Memory B cell (primary cell): ENCODE data around the gene ULBP1.
"Not testable (repeated sequence)": the region's sequence is repeated elsewhere in the genome, so short reads cannot be mapped to it uniquely, and the experiment has no call there.

Experiments used
- ATAC-seq: fragments of 150-1000 bp; cut with Tn5 transposase; 2 replicates; pipeline ENCODE4 v1.10.0; 2021; ENCODE audit warnings: low read depth, mild to moderate bottlenecking, moderate library complexity
- DNase-seq, 2 donors: peaks; one replicate each; pipeline ENCODE4 v3.0.0; 2022; ENCODE audit warnings: low spot score in 2 of 2
- H3K27ac Mint-ChIP-seq: one replicate; pipeline ENCODE4 v1.8.0; 2022; ENCODE audit warnings: mild to moderate bottlenecking, moderate library complexity, mixed read lengths
- H3K27me3 Mint-ChIP-seq: one replicate; pipeline ENCODE4 v1.8.0; 2022; ENCODE audit warnings: mixed read lengths
- H3K36me3 Mint-ChIP-seq: one replicate; pipeline ENCODE4 v1.8.0; 2022; ENCODE audit warnings: mild to moderate bottlenecking, mixed read lengths
- H3K4me1 Mint-ChIP-seq: one replicate; pipeline ENCODE4 v1.8.0; 2022; ENCODE audit warnings: mixed read lengths
- H3K4me3 Mint-ChIP-seq: one replicate; pipeline ENCODE4 v1.8.0; 2022; ENCODE audit warnings: mild to moderate bottlenecking, moderate library complexity, mixed read lengths
- H3K9me3 Mint-ChIP-seq: one replicate; pipeline ENCODE4 v1.8.0; 2022; ENCODE audit warnings: mixed read lengths

Gene ULBP1

DNA sequence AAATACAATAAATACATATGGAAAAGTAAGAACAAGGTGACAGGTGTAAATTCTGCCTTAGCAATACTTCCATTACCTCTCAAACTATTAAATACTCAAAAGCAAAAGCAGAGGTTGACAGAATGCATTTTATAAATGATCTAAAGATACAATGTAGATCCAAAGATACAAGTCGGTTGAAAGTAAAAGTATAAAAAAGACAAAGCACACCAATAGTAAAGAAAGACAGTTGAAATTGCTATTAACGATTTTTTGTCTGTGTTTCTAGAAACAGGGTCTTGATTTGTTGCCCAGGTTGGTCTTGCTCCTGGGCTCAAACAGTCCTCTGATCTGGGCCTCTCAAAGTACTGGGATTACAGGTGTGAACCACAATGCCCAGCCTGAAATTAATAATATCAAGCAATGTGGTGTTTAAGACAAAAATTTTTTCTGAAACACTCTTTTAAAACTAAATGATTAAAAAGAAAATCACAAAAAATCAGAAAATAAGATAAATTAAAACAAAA, 23.9 kb downstream of the ULBP1 start:
- Mint-ChIP-seq H3K4me3 (no peak overlapping the region), H3K4me1 (peaks cover 25% of the 10 kb centered on the region), H3K27me3 (peaks cover 56% of the 10 kb centered on the region), H3K9me3 (peaks cover 5% of the 10 kb centered on the region), H3K36me3 (peaks cover 5% of the 10 kb centered on the region), H3K27ac (no peak overlapping the region)
- DNase-seq (no peak), ATAC-seq (no peak)

DNA sequence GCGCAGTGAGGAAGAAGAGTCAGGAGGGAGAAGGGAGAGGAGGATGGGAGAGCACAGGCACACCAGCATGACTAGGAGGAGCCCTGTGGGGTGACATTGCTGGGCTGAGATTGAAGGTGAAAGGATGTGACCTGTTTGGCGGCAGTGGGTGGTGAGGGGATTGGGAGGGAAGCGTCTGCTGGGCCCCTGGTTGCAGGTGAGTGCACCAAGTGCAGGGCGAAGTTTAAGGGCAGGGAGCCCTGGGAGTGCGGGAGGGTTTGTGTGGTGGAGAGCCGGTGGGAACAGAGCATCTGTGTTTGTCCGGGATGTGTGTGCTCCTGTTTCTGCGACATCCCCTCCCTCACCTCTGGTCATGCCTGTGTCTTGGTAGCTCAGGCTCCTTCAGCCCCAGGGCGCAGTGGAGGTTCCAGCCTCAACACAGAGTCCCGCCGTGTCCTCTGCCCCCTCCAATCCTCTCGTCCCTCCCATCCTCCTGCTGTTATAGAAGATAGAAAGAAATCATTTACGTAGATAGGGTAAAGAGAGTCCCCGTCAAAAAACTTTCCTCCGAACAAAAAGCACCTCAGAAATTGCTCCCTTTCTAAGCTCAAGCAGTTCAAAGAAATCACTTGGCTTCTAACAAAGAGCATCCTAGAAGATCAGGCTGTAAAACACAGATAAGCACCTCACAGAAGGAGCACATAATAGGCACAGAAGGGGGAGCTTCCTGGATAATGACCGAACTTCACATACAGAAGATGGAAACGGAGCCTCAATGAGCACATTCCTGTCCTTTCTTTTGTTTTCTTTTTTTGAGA, 25.0 kb downstream of the ULBP1 start:
- peaks cover 25% of the 10 kb centered on the region for H3K4me1 Mint-ChIP-seq
- peak overlapping the region; percentile 15 for H3K27ac Mint-ChIP-seq
- H3K27me3 Mint-ChIP-seq, result peaks cover 53% of the 10 kb centered on the region
- DNase-seq (no peak), ATAC-seq (no peak)
- H3K9me3 Mint-ChIP-seq, result peaks cover 5% of the 10 kb centered on the region
- H3K36me3 Mint-ChIP-seq, result peaks cover 5% of the 10 kb centered on the region
- peak overlapping the region; percentile 8 for H3K4me3 Mint-ChIP-seq

DNA sequence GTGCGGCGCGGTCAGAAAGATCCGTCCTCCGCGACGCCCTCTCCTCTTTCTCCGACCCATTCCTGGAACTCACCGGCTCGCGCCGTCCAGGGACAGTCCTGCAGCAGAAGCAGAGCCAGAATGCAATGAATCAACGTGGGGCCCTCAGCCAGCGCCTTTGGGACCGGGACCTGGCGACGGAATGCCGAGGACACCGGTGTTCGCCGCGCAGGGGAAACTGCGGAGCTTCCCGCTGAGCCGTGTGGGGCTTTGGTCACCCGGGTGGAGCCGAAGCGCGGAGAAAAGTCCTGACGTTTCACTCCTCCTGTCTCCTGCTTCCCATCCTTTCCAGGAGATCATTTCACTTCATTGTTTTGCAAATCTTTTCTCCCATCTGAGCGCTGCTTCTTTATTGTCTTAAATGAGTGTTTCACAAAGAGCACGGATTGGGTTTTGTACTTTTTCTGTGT, 26.5 kb downstream of the ULBP1 start:
- ATAC-seq, result no peak
- Mint-ChIP-seq H3K36me3 (peaks cover 5% of the 10 kb centered on the region), H3K27me3 (peaks cover 51% of the 10 kb centered on the region), H3K9me3 (peaks cover 5% of the 10 kb centered on the region), H3K4me3 (peak overlapping the region; percentile 92), H3K4me1 (peaks cover 25% of the 10 kb centered on the region), H3K27ac (peak overlapping the region; percentile 86)
- DNase-seq, result no peak

DNA sequence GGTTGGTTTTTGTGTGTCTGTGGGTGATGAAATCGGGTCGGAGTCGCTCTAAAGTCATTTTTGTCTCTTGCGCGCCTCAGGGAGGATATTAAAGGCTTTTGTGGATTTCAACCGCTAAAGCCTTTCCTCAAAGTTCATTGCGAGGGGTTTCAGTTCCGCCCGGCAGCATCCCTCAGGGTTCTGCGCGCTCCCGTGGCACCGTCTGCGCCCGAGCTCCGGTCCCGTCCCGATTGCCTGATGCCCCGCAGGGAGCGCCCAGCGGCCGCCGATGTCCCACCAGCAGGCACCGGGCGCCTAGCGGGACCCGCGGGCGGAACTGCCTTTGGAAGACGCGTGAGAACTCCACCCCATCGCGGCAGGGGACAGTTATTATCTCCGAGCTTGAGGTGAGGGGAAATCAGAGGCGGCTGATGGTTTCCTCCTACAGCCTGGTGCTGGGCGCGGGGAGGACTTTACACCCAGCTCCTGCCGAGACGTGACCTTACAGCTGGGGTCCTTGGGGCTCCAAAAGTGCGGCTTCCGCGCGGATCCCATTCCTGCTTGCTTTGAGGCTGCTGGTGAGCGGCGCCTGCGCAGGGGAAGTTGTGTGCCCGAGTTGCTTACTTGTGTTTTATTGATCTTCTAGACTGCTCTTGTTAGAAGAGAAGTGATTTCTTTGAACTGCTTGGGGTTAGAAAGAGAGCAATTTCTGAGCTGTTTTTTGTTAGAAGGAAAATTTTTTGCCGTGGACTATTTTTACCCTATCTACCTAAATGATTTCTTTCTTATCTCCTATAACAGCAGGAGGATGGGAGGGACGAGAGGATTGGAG, 27.1 kb downstream of the ULBP1 start:
- peaks cover 25% of the 10 kb centered on the region for H3K4me1 Mint-ChIP-seq
- DNase-seq, result peak; percentile 47 to 50
- H3K36me3 Mint-ChIP-seq, result peaks cover 5% of the 10 kb centered on the region
- peaks cover 51% of the 10 kb centered on the region for H3K27me3 Mint-ChIP-seq
- H3K4me3 Mint-ChIP-seq, result peak overlapping the region; percentile 92
- peaks cover 5% of the 10 kb centered on the region for H3K9me3 Mint-ChIP-seq
- peak; percentile 66 for ATAC-seq
- H3K27ac Mint-ChIP-seq, result peak overlapping the region; percentile 86

DNA sequence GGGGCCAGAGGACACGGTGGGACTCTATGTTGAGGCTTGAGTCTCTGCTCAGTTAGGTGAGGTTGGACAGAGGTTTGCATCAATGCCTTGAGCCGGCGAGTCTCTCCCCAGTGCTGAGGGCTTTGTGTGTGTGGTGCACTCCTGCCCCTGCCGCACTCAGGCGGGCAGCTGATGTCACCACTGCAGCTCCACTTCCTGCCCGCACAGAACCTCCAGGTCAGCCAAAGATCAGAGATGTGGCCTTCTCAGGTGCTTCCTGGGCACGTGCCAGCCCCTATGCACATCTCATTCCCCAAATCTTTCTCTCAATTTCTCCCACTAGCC, 27.7 kb downstream of the ULBP1 start:
- not testable (repeated sequence) for H3K36me3 Mint-ChIP-seq, H3K9me3 Mint-ChIP-seq, DNase-seq
- peaks cover 25% of the 10 kb centered on the region for H3K4me1 Mint-ChIP-seq
- H3K27me3 Mint-ChIP-seq, result peaks cover 46% of the 10 kb centered on the region
- ATAC-seq, result peak; percentile 76
- H3K4me3 Mint-ChIP-seq, result peak overlapping the region; percentile 92
- peak overlapping the region; percentile 86 for H3K27ac Mint-ChIP-seq

DNA sequence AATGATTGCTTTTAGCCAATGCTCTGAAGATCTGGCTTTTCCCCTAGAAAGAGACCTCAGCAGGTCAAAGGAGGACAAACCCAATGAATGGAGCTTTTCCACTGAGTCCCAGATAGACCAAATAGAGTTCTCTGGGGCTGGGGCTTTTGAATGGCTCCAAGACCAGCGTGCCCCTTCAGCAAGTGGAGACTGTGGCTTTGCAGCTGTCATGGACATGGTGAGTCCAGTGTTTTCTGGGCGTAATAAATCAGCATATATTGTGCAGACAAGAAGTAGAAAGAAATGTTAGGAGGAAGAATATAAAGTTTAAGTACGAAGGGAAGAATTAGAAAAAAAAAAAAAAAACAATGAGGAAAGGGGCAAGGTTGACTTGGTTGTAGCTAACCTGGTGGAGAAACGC, 28.1 kb downstream of the ULBP1 start:
- Mint-ChIP-seq H3K27ac (no peak overlapping the region), H3K4me3 (peak overlapping the region; percentile 92), H3K9me3 (peaks cover 5% of the 10 kb centered on the region), H3K27me3 (peaks cover 43% of the 10 kb centered on the region), H3K4me1 (peaks cover 25% of the 10 kb centered on the region), H3K36me3 (peaks cover 5% of the 10 kb centered on the region)
- no peak for ATAC-seq
- no peak for DNase-seq

DNA sequence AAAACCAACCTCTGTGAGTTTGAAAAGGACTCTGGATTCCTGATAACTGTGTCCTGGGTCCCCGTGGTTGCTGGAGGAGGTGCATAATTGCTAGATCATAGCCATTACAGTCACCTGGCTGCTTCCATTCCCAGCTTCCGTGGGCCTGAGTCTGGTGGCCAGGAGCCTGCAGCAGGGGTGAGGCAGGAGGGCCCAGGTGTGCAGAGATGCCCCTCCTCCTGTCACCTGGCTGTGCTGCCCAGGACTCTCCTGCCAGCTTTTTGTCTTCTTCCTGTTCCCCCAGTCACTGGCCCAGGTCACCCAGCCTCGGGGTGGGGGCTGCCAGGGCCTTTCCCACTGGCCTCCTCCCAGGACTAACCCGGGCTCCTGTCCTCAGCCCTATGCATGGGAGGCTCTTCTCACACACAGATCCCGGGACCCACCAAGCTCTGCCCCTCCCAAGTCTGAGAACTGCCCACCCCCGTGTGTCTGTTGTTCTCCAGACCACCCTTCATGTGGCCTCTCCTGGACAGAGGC, 31.6 kb downstream of the ULBP1 start:
- Mint-ChIP-seq H3K27me3 (peaks cover 28% of the 10 kb centered on the region), H3K4me3 (no peak overlapping the region), H3K36me3 (peaks cover 4% of the 10 kb centered on the region), H3K9me3 (no peaks in the 10 kb centered on the region), H3K4me1 (peaks cover 13% of the 10 kb centered on the region), H3K27ac (no peak overlapping the region)
- DNase-seq, result no peak
- ATAC-seq, result no peak

DNA sequence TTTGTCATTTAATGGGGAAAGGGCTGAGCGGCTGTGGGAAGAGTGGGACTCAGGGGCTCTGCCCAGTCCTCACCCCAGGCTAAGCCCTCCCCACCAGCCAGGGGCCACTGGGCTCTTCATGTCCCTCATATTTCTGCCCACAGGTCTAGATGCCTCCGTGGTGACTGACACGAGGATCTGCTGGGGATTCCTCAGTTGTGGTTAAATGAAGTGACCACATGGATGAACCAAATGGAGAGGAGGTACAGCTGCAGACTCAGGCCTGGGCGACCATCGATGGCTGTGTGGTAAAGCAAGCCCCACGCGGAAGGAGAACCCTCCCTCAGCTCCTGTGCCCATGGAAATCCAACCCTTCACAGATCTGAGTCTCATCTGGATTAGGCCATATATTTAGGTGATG, 32.2 kb downstream of the ULBP1 start:
- ATAC-seq, result no peak
- Mint-ChIP-seq H3K36me3 (peaks cover 4% of the 10 kb centered on the region), H3K27me3 (peaks cover 25% of the 10 kb centered on the region)

DNA sequence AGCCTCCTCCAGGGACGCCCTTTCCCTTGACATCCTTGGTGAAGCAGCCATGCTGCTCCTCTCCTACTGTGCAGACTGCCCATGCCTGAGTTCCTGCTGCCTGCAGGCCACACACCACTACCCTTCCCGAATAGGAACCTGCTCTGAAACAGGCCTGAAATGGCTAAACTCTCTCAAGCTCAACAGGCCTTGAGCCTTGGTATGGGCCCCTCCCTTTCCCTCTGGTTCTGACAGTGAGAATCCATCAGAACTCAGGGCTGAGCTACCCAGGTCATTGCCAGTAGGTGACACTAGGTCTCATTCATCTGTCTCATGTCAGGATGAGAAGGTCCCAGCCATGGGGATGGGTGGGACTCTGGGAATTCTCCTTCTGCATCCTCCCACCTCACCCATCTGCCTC, 35.9 kb downstream of the ULBP1 start:
- H3K4me1 Mint-ChIP-seq, result peaks cover 22% of the 10 kb centered on the region
- peaks cover 11% of the 10 kb centered on the region for H3K27me3 Mint-ChIP-seq
- H3K4me3 Mint-ChIP-seq, result no peak overlapping the region
- peaks cover 7% of the 10 kb centered on the region for H3K36me3 Mint-ChIP-seq
- DNase-seq (no peak), ATAC-seq (no peak)
- H3K27ac Mint-ChIP-seq, result no peak overlapping the region
- peaks cover 3% of the 10 kb centered on the region for H3K9me3 Mint-ChIP-seq

More for the DNA sequence above, 32.2 kb downstream of the ULBP1 start:
- Mint-ChIP-seq H3K4me1 (peaks cover 12% of the 10 kb centered on the region), H3K4me3 (no peak overlapping the region), H3K9me3 (no peaks in the 10 kb centered on the region), H3K27ac (no peak overlapping the region)
- no peak for DNase-seq

DNA sequence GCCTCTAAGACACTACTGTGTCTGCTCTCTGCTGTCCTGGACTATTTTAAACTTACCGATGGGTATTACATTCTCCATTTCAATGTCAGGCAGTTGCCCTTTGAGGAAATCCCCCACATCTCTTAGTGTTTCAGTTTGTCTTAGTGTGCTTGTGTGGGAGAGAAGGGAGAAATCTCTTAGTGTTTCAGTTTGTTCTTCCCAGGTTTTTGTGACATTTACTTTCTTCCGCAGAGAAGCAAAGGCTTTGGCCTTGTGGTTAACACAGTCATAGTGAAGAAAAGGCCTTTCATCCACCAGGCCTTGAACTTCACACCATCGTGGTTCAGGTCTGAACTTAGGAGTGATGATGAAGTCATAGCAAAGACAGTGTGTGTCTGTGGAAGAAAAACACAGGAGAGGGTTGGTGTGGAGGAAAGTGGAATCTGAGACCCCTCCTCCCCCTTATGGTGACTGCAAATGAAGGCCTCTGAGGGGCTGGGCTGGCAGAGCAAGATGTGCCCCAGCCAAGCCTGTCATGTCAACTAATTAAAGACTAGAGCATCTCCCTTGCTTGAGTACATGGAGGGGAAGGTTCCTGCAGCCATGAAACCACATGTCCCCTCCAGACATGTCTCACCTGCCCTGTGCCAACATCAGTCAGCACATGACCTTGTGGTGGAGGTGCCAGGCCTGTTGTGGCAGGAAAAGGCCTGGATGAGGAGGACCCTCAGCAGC, 37.7 kb downstream of the ULBP1 start:
- Mint-ChIP-seq H3K36me3 (peaks cover 7% of the 10 kb centered on the region), H3K27me3 (peaks cover 5% of the 10 kb centered on the region), H3K4me3 (no peak overlapping the region), H3K27ac (peak overlapping the region; percentile 35), H3K4me1 (peaks cover 26% of the 10 kb centered on the region), H3K9me3 (peaks cover 3% of the 10 kb centered on the region)
- DNase-seq, result no peak
- no peak for ATAC-seq

DNA sequence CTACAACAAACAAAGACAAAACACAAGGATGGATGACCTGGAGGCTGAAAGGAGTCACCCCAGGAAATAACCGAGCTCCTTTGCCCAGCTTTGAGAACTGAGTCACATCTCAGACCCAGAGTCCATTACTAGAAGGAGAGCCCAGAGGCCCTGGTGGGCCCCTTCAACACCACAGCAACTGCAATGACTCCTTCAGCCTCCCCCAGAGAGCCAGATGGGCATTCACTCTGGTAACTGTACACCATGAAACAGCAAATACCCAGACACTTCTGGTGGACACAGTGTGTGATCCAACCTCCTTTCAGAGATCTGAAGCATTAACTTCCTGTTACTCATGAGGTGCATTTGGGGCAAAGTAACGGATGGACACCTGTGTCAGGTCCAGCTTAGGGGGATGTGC, 39.0 kb downstream of the ULBP1 start:
- Mint-ChIP-seq H3K27ac (peak overlapping the region; percentile 35), H3K4me3 (no peak overlapping the region)
- ATAC-seq, result no peak

DNA sequence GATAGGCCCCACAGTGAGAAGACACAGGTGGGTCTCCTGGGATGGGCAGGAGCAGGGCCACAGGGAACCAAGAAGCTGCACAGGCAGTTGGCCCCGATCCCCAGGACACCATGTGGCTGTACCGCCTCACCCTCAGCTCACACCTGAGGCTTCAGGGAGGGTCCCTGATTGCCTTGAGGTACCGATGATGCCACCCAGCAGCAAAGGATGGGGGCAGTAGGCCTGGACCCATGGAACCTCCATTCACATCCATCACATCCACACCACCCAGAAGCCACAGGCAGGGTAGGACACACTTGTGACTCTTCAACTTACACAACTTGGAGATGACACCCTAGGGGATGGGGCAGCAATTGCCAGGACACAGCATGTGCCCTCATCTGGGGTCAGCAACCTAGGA, 39.9 kb downstream of the ULBP1 start:
- not testable (repeated sequence) for H3K36me3 Mint-ChIP-seq, H3K4me3 Mint-ChIP-seq, H3K27me3 Mint-ChIP-seq, H3K9me3 Mint-ChIP-seq, DNase-seq, ATAC-seq
- peaks cover 29% of the 10 kb centered on the region for H3K4me1 Mint-ChIP-seq
- H3K27ac Mint-ChIP-seq, result peak overlapping the region; percentile 99

More for the DNA sequence above, 39.0 kb downstream of the ULBP1 start:
- H3K9me3 Mint-ChIP-seq, result peaks cover 3% of the 10 kb centered on the region
- peaks cover 5% of the 10 kb centered on the region for H3K27me3 Mint-ChIP-seq
- no peak for DNase-seq
- H3K36me3 Mint-ChIP-seq, result peaks cover 7% of the 10 kb centered on the region
- H3K4me1 Mint-ChIP-seq, result peaks cover 29% of the 10 kb centered on the region

DNA sequence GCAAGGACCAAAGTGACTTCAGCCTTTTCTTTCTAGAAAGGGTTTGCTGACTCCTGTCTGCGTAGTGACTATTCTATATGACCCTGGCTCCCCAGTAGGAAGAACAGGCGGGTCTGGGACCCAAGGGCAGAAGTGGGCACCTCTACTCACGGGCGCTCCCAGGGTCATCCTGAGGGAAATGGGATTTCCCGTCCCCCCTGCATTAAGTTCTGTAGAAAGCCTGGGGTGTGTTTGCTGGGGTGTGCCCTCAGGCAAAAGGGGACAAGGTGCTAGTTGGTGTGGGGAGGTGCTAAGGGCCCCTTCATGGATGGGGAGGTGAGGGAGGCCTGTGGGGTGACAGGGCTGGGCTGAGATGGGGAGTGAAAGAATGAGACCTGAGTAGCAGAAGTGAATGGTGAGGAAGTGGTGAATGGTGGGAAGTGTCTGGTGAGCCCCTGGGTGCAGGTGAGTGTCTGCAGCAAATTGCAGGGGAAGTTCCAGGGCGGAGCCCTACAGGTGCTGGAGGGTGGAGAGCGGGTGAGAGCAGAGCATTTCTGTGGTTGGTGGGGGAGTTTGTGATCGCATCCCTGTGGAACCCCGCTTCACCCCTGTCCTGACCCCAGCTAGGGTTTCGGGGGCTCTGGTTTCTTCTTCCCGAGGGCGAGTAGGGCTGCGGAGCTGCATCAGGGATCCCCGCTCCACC, 40.5 kb downstream of the ULBP1 start:
- H3K4me3 Mint-ChIP-seq, result peak overlapping the region; percentile 97
- H3K27ac Mint-ChIP-seq, result peak overlapping the region; percentile 99
- peaks cover 8% of the 10 kb centered on the region for H3K27me3 Mint-ChIP-seq
- H3K9me3 Mint-ChIP-seq, result peaks cover 3% of the 10 kb centered on the region
- DNase-seq (peak; percentile 76 to 80), ATAC-seq (peak; percentile 79)
- H3K36me3 Mint-ChIP-seq, result peaks cover 7% of the 10 kb centered on the region
- peaks cover 29% of the 10 kb centered on the region for H3K4me1 Mint-ChIP-seq
